HG03520 (cell line): ENCODE data around the gene CUL7.
"Not testable (repeated sequence)": the region's sequence is repeated elsewhere in the genome, so short reads cannot be mapped to it uniquely, and the experiment has no call there.

Experiments used
- ATAC-seq: cut with Tn5 transposase; IDR thresholded peaks from one replicate; pipeline ENCODE4 v1.9.1; 2021; ENCODE audit warnings: mild to moderate bottlenecking, moderate library complexity; ENCODE audit not compliant: unreplicated experiment

The CUL7 gene

DNA sequence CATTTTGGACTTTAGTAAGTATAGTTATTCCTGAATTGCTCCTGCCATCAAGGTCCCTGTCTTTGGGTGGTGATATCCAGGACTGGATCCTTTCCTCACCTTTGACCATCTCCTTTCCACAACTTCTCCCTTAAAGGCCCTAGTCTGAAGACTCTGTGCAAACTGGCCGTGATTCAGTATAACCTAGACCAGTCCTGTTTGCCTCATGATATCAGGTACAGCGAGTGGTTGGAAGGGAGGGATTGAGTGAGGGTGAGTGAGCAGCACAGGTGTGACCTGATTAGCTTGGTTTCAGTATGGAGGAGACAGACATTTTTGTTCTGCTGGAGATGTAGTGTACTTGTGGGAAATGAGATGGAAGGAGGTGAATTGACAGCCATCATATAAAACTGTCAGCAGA, 34.5 kb downstream of the CUL7 start:
- ATAC-seq = no peak

DNA sequence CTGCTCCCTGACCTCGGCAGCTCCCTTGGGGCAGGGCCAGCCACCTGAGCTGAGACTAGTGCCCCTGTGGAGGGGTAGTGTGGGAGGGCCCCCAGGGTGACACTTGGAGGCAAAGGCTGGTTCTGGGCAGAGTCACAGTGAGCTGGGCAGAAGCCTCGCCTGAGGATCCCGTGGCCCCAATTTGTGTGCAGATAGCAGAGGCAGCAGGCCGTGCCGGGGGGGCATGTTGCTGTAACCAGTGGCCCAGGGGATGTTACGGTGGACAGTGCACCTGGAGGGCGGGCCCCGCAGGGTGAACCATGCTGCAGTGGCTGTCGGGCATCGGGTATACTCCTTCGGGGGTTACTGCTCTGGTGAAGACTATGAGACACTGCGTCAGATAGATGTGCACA, 36.7 kb downstream of the CUL7 start:
- no peak for ATAC-seq

GRCh38 chr6:43016176-43016942, 37.3 kb downstream of the CUL7 start:
- no peak for ATAC-seq

GRCh38 chr6:43014434-43014909, 39.2 kb downstream of the CUL7 start:
- ATAC-seq = no peak

GRCh38 chr6:43013843-43014433, 39.7 kb downstream of the CUL7 start, which contains the start of the genes KLHDC3 and MEA1:
KLHDC3 (plus strand) TSS chr6:43014249; CDS start chr6:43017193, 2,944 bp downstream.
MEA1 (minus strand) TSS chr6:43013946; CDS start chr6:43013813, 133 bp downstream.
- ATAC-seq = peak; percentile 90

GRCh38 chr6:43013097-43013842, 40.4 kb downstream of the CUL7 start:
- no peak for ATAC-seq

- no peak for ATAC-seq
These were observed 41.3 kb downstream of the CUL7 start for GRCh38 chr6:43012364-43012763.

GRCh38 chr6:43011207-43011606, 42.4 kb downstream of the CUL7 start:
- no peak for ATAC-seq

GRCh38 chr6:43009124-43009523, 44.5 kb downstream of the CUL7 start:
- ATAC-seq = no peak

DNA sequence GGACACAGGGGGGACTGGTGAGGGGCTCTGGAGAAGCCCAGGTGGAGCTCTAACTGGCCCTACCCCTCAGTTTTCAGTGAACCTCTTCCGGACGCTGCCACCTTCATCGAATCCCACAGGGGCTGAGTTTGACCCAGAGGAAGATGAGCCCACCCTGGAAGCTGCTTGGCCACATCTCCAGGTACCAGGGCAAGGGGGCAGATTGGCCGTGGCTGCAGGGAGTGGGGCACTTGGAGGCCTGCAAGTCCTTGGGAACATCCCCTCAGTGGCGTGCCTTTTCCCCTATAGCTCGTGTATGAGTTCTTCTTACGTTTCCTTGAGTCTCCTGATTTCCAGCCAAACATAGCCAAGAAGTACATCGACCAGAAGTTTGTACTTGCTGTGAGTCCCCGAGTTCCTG, 46.5 kb downstream of the CUL7 start:
- no peak for ATAC-seq

GRCh38 chr6:43006251-43006650, 47.4 kb downstream of the CUL7 start:
- ATAC-seq = no peak

- ATAC-seq = no peak
These were observed 47.8 kb downstream of the CUL7 start for GRCh38 chr6:43005844-43006243.

GRCh38 chr6:43001843-43002242, 51.8 kb downstream of the CUL7 start:
- ATAC-seq = no peak

- not testable (repeated sequence) for ATAC-seq
These were observed 55.4 kb downstream of the CUL7 start for GRCh38 chr6:42998205-42998604.

- ATAC-seq = no peak
These were observed 57.1 kb downstream of the CUL7 start for GRCh38 chr6:42996513-42996912.

GRCh38 chr6:42993445-42993844, 60.2 kb downstream of the CUL7 start:
- no peak for ATAC-seq

DNA sequence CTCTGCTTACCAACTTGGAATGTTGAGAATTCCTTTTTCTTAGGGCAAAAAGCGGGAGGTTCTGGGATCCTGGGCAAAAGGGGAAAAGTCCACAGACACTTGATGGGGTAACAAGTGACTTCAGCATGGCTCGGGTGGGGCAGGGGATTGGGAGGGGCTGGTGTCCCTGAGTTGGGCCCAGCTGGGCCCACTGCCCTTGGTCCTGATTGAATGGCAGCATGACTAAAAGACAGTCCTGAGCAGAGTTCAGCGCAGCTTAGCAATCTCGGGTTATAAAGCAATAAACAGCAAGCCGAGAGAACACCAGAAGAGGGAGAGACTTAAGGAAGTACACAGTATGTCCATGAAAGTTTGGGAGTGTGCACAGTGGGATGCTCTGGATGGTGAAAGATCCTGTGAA, 63.7 kb downstream of the CUL7 start:
- ATAC-seq = no peak

GRCh38 chr6:42988486-42989020, 65.1 kb downstream of the CUL7 start:
- no peak for ATAC-seq
